ENCODE measurements around the gene CARMIL3. TPM values are rescaled to one million over a fixed set of nuclear protein-coding genes. Genes with fewer than 3 reads are reported as not detected.

CARMIL3 gene
- total RNA-seq, 2 donors from 2014 or later, result 1.9 to 2.1 TPM

- Mint-ChIP-seq H3K27ac (peak overlapping the region; percentile 74), H3K36me3 (ENCODE audit: insufficient read depth in 2 of 2) (peaks cover 15 to 38% of the 10 kb centered on the region in 2 donors)
- no peak for ATAC-seq (replicated peaks in 1 of 2)
Observed at GRCh38 chr14:24116128-24116814, 64.5 kb downstream of the CARMIL3 start.

GRCh38 chr14:24117179-24117578 lies 65.4 kb downstream of the CARMIL3 start:
- no peak overlapping the region for H3K4me3 Mint-ChIP-seq
- no peak for DNase-seq
- no peak for ATAC-seq (replicated peaks in 1 of 2)
- H3K9me3 Mint-ChIP-seq, result no peaks in the 10 kb centered on the region
- H3K27me3 Mint-ChIP-seq (ENCODE audit: low read depth), result no peaks in the 10 kb centered on the region
- H3K36me3 Mint-ChIP-seq (ENCODE audit: insufficient read depth in 2 of 2), result peaks cover 17 to 41% of the 10 kb centered on the region in 2 donors
- H3K27ac Mint-ChIP-seq, result no peak overlapping the region
- peaks cover 20% of the 10 kb centered on the region for H3K4me1 Mint-ChIP-seq (ENCODE audit: low read depth)

More at GRCh38 chr14:24116128-24116814, 64.5 kb downstream of the CARMIL3 start:
- H3K4me3 Mint-ChIP-seq, result peak overlapping the region; percentile 98 to 100
- H3K4me1 Mint-ChIP-seq (ENCODE audit: low read depth), result peaks cover 20% of the 10 kb centered on the region
- no peaks in the 10 kb centered on the region for H3K9me3 Mint-ChIP-seq
- no peak for DNase-seq
- no peaks in the 10 kb centered on the region for H3K27me3 Mint-ChIP-seq (ENCODE audit: low read depth)

Other genes starting within 250 kb of the CARMIL3 start
- 10 to 100 TPM; 21.6 to 24.4 TPM for gene DHRS4, start 98.2 kb upstream of the CARMIL3 start, total RNA-seq
- 10 to 100 TPM; 24.7 to 27.2 TPM for gene DHRS4L2, start 63.1 kb upstream of the CARMIL3 start, total RNA-seq
- gene CPNE6, start 19.6 kb downstream of the CARMIL3 start, total RNA-seq, result under 1 TPM; 0.12 to 0.14 TPM
- gene PCK2, start 42.3 kb downstream of the CARMIL3 start, total RNA-seq, result 100 to 1,000 TPM; 161 to 180 TPM
- gene DCAF11, start 62.8 kb downstream of the CARMIL3 start, total RNA-seq, result 100 to 1,000 TPM; 109 to 124 TPM
- gene NRL, start 62.9 kb downstream of the CARMIL3 start, total RNA-seq, result 1 to 10 TPM; 5.2 TPM
- 1 to 10 TPM in 1 of 2 donors, under 1 TPM in 1; 0.46 to 2.2 TPM for gene FITM1, start 78.7 kb downstream of the CARMIL3 start, total RNA-seq
- 100 to 1,000 TPM; 342 to 378 TPM for gene PSME1, start 84.2 kb downstream of the CARMIL3 start, total RNA-seq
- gene EMC9, start 89.6 kb downstream of the CARMIL3 start, total RNA-seq, result 10 to 100 TPM; 38.0 to 56.5 TPM
- gene PSME2, start 94.6 kb downstream of the CARMIL3 start, total RNA-seq, result 100 to 1,000 TPM; 369 to 376 TPM
- gene RNF31, start 95.5 kb downstream of the CARMIL3 start, total RNA-seq, result 10 to 100 TPM; 88.7 to 90.6 TPM
- 100 to 1,000 TPM; 245 to 263 TPM for gene IRF9, start 109.3 kb downstream of the CARMIL3 start, total RNA-seq
- gene REC8, start 120.1 kb downstream of the CARMIL3 start, total RNA-seq, result 10 to 100 TPM; 48.0 to 57.9 TPM
- 10 to 100 TPM; 30.9 to 38.0 TPM for gene IPO4, start 136.8 kb downstream of the CARMIL3 start, total RNA-seq
- gene TM9SF1, start 143.4 kb downstream of the CARMIL3 start, total RNA-seq, result 10 to 100 TPM; 27.4 to 32.5 TPM
- gene TSSK4, start 153.7 kb downstream of the CARMIL3 start, total RNA-seq, result under 1 TPM in 1 of 2 donors, not detected in 1; 0.88 TPM
- gene CHMP4A, start 161.5 kb downstream of the CARMIL3 start, total RNA-seq, result 100 to 1,000 TPM; 105 to 119 TPM
- 10 to 100 TPM; 16.8 to 20.2 TPM for gene MDP1, start 164.1 kb downstream of the CARMIL3 start, total RNA-seq
- 100 to 1,000 TPM; 127 to 148 TPM for gene NEDD8, start 180.4 kb downstream of the CARMIL3 start, total RNA-seq
- 10 to 100 TPM; 67.5 to 75.5 TPM for gene GMPR2, start 180.9 kb downstream of the CARMIL3 start, total RNA-seq
- 100 to 1,000 TPM in 1 of 2 donors, 10 to 100 TPM in 1; 87.7 to 103 TPM for gene TINF2, start 190.6 kb downstream of the CARMIL3 start, total RNA-seq
- 10 to 100 TPM in 1 of 2 donors, 1 to 10 TPM in 1; 9.3 to 14.0 TPM for gene TGM1, start 211.2 kb downstream of the CARMIL3 start, total RNA-seq
- gene RABGGTA, start 219.6 kb downstream of the CARMIL3 start, total RNA-seq, result 10 to 100 TPM; 53.8 to 56.2 TPM
- gene DHRS1, start 247.8 kb downstream of the CARMIL3 start, total RNA-seq, result 10 to 100 TPM; 28.5 to 29.0 TPM
- 10 to 100 TPM; 31.7 to 34.0 TPM for gene NOP9, start 247.8 kb downstream of the CARMIL3 start, total RNA-seq